GM10266 (cell line): ENCODE measurements around the gene C9orf50.

Source experiments
- DNase-seq: peaks from one replicate; pipeline ENCODE4 v3.0.0; 2012; ENCODE audit errors: extremely low spot score
- TF ChIP-seq, protein P1 (sequence below): IDR thresholded peaks from 2 replicates; pipeline ENCODE4 v1.5.1; 2012; ENCODE audit warnings: mild to moderate bottlenecking, low read depth; ENCODE audit not compliant: control insufficient read depth, insufficient read depth; ENCODE audit errors: missing control alignments

Gene C9orf50

DNA sequence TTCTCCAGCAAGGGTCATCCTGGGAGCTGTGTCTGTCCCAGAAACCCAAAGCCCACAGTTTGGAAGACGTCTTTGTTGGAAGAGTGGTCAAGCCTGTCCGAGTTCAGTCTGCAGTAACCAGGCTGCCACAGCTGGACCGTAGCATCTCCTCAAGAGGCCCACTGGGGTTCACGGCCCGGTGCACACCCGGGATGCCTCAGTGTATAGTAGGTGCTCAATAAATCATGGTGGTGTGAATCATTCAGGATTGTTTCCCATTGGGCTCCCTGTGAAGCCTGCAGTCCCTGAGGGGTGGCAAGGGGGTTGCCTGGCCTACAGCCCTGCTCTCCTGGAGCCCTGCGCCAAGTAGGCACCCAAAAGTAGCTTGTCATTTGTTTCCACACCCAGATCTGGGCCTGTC lies 34.3 kb upstream of the C9orf50 start:
- no peak for DNase-seq
- TF ChIP-seq, protein P1, sequence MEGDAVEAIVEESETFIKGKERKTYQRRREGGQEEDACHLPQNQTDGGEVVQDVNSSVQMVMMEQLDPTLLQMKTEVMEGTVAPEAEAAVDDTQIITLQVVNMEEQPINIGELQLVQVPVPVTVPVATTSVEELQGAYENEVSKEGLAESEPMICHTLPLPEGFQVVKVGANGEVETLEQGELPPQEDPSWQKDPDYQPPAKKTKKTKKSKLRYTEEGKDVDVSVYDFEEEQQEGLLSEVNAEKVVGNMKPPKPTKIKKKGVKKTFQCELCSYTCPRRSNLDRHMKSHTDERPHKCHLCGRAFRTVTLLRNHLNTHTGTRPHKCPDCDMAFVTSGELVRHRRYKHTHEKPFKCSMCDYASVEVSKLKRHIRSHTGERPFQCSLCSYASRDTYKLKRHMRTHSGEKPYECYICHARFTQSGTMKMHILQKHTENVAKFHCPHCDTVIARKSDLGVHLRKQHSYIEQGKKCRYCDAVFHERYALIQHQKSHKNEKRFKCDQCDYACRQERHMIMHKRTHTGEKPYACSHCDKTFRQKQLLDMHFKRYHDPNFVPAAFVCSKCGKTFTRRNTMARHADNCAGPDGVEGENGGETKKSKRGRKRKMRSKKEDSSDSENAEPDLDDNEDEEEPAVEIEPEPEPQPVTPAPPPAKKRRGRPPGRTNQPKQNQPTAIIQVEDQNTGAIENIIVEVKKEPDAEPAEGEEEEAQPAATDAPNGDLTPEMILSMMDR: no peak

DNA sequence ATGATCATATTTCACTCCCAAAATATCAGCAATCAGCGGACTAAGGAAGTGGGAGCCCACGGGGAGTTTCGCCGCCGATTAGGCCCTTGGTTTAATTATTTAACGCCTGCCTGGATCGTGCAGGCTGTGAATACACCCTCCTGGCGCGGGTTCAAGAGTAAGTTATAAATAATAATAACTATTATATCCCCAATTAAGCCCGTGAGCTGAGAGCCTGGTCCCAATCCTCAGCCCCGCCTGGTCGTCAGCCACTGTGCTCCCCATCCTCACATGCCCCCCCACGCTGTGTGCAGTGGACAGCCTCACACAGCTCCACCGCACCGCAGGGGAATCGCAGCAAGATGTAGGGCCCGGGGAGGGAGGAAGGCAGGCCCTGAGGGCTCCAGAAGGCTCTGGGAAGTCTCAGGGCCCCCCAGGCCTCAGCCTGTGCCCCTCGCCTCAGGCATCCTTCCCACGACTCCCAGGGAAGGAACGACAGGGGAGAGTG lies 33.7 kb upstream of the C9orf50 start:
- TF ChIP-seq, protein P1: no peak
- no peak for DNase-seq

DNA sequence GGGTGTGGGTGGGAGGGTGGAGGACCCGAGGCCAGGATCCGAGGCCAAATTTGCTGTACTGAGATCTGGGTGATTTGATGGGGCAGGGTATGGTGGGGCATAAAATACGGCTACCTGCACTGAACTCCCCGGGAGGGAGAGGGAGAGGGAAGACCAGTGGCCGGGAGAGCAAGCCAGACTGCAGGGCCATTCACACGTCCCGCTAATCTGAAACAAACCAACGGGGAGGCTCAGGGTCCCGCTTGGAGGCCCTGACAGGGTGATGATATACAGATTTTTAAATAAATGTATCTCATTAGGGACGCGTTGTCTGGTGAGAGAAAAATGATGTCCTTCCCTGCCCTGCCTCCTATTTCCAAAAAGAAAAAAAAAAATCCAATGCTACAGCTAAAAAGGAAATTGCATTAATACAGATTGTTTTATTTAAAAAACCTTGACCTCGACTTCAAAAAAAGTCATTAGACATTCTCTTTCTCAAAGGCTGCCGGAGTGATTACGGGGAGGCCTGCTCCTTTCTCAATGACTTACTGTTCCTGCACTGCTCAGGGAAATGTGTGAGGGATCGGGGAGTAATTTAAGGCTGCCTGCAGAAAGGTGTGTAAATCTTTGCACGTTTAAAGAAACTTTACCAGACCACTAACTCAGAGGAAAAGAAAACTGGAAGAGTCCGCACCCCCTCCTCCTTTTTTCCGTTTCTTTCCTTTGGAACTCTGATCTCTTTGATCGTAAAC lies 33.1 kb upstream of the C9orf50 start:
- no peak for DNase-seq
- TF ChIP-seq, protein P1: no peak

DNA sequence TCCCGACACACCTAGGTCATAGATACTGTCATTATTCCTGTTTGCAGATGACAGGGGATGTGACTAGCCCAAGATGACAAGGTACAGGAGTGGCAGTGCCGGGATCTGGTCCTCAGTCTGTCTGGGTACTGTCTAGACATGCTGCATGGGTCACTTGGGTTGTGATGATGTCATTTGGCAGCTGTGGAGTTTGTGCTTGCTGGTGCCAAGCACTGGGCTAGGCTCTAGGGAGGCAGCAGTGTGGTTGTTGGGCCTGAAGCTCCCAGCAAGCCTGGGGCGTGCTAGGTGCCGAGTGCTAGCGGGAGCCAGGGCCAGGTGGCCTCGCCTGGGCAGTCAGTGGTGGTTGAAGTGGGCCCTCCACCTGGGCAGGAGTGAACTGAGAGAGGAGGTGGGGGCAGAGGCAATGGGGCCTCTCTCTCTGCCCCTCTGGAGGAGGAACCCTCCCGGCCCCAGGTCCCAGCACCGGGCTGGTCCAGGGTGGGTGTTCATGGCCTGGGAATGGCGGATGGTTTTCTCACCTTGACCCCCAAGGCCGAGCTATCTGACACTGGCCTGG lies 29.9 kb upstream of the C9orf50 start:
- TF ChIP-seq, protein P1: no peak
- DNase-seq: no peak

DNA sequence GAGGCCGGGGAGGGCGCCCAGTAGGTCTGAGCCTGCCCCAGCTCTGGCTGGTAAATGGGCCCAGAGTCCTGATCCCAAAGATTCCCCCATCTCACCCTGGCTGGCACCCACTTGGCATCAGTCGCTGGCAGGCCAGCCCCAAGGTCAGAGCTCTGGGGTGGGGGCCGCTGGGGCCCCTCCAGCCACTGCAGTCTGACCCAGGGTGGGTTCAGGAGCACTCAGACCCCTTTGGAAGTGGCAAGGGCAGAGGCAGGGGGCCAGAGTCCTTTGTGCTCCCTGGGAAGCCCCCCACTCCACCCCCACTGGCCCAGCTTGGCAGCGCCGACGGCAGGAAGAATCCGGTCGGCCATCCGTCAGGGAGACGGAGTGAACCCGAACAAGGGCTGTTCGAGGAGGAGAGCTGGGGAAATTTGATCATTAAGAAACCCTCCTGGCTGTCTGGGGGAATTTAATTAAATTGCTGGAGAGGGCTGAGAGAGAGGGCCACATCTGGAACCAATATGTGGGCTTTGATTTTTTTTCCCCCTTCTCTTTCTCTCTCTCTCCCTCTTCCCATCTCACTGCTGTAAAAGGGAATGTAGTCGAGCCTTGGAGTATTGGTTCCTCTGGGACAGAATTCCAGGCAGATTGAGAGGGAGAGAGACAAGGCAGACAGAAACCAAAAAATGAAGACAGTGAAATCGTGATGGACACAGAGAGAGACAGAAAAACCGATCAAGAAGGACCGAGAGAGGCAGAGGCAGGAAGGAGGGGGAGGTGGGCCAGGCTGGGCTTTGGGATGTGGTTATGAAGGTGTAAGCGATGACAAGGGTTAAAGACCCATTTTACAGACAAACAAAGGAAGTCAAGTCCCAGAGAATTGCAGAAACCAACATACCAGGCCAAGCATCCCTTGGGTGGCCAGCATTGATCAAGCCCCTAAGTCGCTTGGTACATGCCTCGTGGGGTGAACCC lies 29.1 kb upstream of the C9orf50 start:
- DNase-seq: no peak
- TF ChIP-seq, protein P1: no peak

DNA sequence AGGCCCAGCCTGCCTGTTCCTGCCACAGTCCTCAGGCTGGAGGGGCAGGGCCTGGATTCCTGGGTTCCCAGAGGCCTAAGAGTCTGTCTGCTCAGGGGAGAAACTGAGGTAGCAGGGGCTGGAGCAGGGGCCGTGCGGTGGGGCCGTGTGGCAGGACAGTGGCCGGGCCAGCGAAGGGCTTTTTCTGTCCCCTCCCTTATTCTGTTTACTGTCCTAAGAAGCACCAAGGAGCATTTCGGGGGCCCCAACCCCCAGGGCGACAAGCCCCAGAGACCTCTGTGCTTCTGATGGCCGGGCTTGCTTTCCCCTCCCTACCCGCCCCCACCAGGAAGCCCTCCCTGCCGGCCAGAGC lies 27.8 kb upstream of the C9orf50 start:
- TF ChIP-seq, protein P1: no peak

More for the DNA sequence above, 27.8 kb upstream of the C9orf50 start:
- no peak for DNase-seq
